A673 (cell line): ENCODE results near the gene NNMT. TPM values are rescaled to one million over a fixed set of nuclear protein-coding genes. Genes with fewer than 3 reads are reported as not detected.
A peak's percentile ranks its signal among the peaks of the same experiment; 100 is the strongest.

Experiments
- BruUV-seq: library from RNA; stranded (reverse); fragments of 400-500 nt; replicated peaks from 2 replicates; lab custom pipeline; 2021; lab: Mats Ljungman, UMichigan
- CTCF ChIA-PET: fragments of 300-600 bp; sonication (Branson Sonifier 250); formaldehyde crosslinking; loops from one replicate; lab custom pipeline; 2022; ENCODE audit warnings: antibody characterized with exemption; lab: Charles Lee
- POLR2A ChIA-PET: fragments of 300-600 bp; sonication (Branson Sonifier 250); formaldehyde crosslinking; loops from one replicate; lab custom pipeline; 2022; ENCODE audit warnings: antibody characterized with exemption; ENCODE audit not compliant: low non-redundant PET; lab: Charles Lee
- DNase-seq: peaks from one replicate; pipeline ENCODE4 v3.0.0-alpha.2; 2015; ENCODE audit warnings: low spot score
- H3K27ac ChIP-seq: fragments of 200-600 bp; sonication (generic); 2 replicates; pipeline ENCODE4 v1.5.1; 2016; ENCODE audit warnings: mixed run types, low read depth, mild to moderate bottlenecking, mixed read lengths, antibody characterized with exemption, low read length; ENCODE audit not compliant: poor library complexity, severe bottlenecking
- H3K27me3 ChIP-seq: fragments of 200-600 bp; sonication (generic); replicated peaks from 2 replicates; pipeline ENCODE4 v1.6.1; 2017; ENCODE audit warnings: mixed run types, low read depth, mild to moderate bottlenecking, mixed read lengths, antibody characterized with exemption, low read length; ENCODE audit not compliant: insufficient read depth, poor library complexity
- H3K36me3 ChIP-seq: fragments of 200-600 bp; sonication (generic); 2 replicates; pipeline ENCODE4 v1.6.1; 2016; ENCODE audit warnings: mixed run types, mild to moderate bottlenecking, mixed read lengths, antibody characterized with exemption, low read length; ENCODE audit not compliant: insufficient read depth, poor library complexity, severe bottlenecking
- H3K4me1 ChIP-seq: fragments of 200-600 bp; sonication (generic); 2 replicates; pipeline ENCODE4 v1.6.1; 2017; ENCODE audit warnings: mixed run types, mild to moderate bottlenecking, mixed read lengths, antibody characterized with exemption, low read length; ENCODE audit not compliant: insufficient read depth, poor library complexity, severe bottlenecking
- H3K4me3 ChIP-seq: fragments of 200-600 bp; sonication (generic); 2 replicates; pipeline ENCODE4 v1.5.1; 2016; ENCODE audit warnings: low read depth, mixed run types, mild to moderate bottlenecking, mixed read lengths, low read length; ENCODE audit not compliant: poor library complexity, severe bottlenecking
- H3K9me3 ChIP-seq: fragments of 200-600 bp; sonication (generic); 2 replicates; pipeline ENCODE4 v1.6.1; 2016; ENCODE audit warnings: mixed run types, low read depth, mild to moderate bottlenecking, mixed read lengths, antibody characterized with exemption, low read length; ENCODE audit not compliant: poor library complexity, severe bottlenecking
- EZH2 ChIP-seq: fragments of 200-600 bp; sonication (generic); IDR thresholded peaks from 2 replicates; pipeline ENCODE4 v1.6.1; 2017; ENCODE audit warnings: borderline replicate concordance, low read depth, mild to moderate bottlenecking, mixed read lengths, antibody characterized with exemption, low read length; ENCODE audit not compliant: poor library complexity, severe bottlenecking
- intact Hi-C: fragments of 100-400 bp; cut with micrococcal nuclease; formaldehyde crosslinking; loops from one replicate; pipeline ENCODE4 v1.10.0; 2022; ENCODE audit not compliant: unreplicated experiment
- total RNA-seq: library from RNA; stranded (reverse); gene quantifications from 2 replicates; pipeline ENCODE4 v1.2.3, GENCODE V29; 2021
- TF ChIP-seq, protein P1 (sequence below): fragments of 300-800, 200-600 bp; sonication (generic); conservative IDR thresholded peaks from 2 replicates; pipeline ENCODE4 v1.5.1; 2017; ENCODE audit warnings: low read depth, mild to moderate bottlenecking, antibody characterized with exemption, low read length, moderate library complexity, mixed read lengths

NNMT gene
- total RNA-seq, 1 experiment from 2014 or later: 0.64 TPM

GRCh38 chr11:114345575-114346222, 49.5 kb downstream of the NNMT start:
- CTCF ChIA-PET: interaction anchor here (1.6 kb wide), 1 partner anchor 31 kb away, joined by 3 read pairs; no protein-coding TSS in a partner anchor
- intact Hi-C loops: loop anchor here (10.0 kb wide), 1 partner anchor 239 kb away; no protein-coding TSS in a partner anchor

GRCh38 chr11:114346709-114347141, 50.5 kb downstream of the NNMT start:
- H3K27ac ChIP-seq: no peak overlapping the region
- TF ChIP-seq, protein P1, sequence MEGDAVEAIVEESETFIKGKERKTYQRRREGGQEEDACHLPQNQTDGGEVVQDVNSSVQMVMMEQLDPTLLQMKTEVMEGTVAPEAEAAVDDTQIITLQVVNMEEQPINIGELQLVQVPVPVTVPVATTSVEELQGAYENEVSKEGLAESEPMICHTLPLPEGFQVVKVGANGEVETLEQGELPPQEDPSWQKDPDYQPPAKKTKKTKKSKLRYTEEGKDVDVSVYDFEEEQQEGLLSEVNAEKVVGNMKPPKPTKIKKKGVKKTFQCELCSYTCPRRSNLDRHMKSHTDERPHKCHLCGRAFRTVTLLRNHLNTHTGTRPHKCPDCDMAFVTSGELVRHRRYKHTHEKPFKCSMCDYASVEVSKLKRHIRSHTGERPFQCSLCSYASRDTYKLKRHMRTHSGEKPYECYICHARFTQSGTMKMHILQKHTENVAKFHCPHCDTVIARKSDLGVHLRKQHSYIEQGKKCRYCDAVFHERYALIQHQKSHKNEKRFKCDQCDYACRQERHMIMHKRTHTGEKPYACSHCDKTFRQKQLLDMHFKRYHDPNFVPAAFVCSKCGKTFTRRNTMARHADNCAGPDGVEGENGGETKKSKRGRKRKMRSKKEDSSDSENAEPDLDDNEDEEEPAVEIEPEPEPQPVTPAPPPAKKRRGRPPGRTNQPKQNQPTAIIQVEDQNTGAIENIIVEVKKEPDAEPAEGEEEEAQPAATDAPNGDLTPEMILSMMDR: no peak
- no peak for TF ChIP-seq EZH2
- no peaks in the 10 kb centered on the region for H3K9me3 ChIP-seq
- intact Hi-C loops: loop anchor here (10.0 kb wide), 1 partner anchor 238 kb away; no protein-coding TSS in a partner anchor
- ChIA-PET POLR2A (no interaction called here), CTCF (interaction anchor here (1.6 kb wide), 1 partner anchor 29 kb away, joined by 3 read pairs; no protein-coding TSS in a partner anchor)
- H3K4me3 ChIP-seq: no peak overlapping the region
- no peaks in the 10 kb centered on the region for H3K27me3 ChIP-seq
- DNase-seq: peak; percentile 26
- BruUV-seq: no TSS peak
- H3K36me3 ChIP-seq: no peaks in the 10 kb centered on the region
- H3K4me1 ChIP-seq: no peaks in the 10 kb centered on the region

More at GRCh38 chr11:114345575-114346222, 49.5 kb downstream of the NNMT start:
- TF ChIP-seq, protein P1: no peak
- no peak for TF ChIP-seq EZH2
- Histone ChIP-seq H3K27ac (no peak overlapping the region), H3K9me3 (no peaks in the 10 kb centered on the region), H3K27me3 (no peaks in the 10 kb centered on the region), H3K4me1 (no peaks in the 10 kb centered on the region), H3K36me3 (no peaks in the 10 kb centered on the region), H3K4me3 (no peak overlapping the region)
- POLR2A ChIA-PET: no interaction called here
- no peak for DNase-seq
- no TSS peak for BruUV-seq

DNA sequence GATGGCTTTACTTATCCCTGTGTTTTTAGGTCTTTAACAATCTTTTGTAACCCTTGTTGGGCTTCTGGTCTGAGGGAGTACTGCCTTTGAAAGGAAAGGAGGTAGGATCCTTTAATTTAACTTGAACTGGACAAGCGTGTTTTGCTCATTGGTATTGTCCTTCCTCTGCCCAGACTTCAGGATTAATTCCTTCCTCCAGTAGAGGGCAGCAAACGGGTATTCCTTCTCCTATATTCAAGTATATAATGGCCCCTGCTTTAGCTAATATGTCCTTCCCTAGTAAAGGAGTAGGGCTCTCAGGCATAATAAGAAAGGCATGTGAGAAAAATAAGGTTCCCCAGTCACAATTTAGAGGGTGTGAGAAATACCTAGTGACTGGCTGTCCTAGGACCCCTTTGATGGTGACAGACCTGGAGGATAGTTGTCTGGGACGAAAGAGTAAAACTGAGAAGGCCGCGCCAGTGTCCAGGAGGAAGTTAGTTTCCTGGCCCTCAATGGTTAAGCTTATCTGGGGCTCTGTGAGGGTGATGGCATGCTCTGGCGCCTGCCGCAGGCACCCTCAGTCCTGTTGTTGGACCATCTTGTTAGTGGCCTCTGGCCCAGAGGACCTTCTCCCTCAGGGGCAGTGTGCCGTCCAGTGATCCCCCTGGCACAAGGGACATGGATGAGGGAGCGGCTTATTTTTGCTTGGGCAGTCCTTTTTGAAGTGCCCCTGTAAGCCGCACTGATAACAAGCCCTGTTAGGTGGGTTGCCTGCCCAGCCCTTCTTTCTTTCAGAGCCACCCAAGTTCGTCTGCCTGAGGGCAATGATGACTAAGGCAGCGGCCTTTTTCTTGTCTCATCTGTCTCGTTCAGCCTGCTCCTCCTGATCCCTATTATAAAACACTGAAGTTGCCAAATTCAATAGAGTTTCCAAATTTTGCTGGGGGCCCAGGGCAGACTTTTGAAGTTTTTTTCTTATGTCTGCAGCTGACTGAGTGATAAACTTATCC, 52.3 kb downstream of the NNMT start:
- Histone ChIP-seq H3K27ac (no peak overlapping the region), H3K9me3 (no peaks in the 10 kb centered on the region), H3K4me3 (no peak overlapping the region), H3K4me1 (no peaks in the 10 kb centered on the region), H3K27me3 (no peaks in the 10 kb centered on the region), H3K36me3 (no peaks in the 10 kb centered on the region)
- DNase-seq: peak; percentile 82
- no TSS peak for BruUV-seq
- CTCF ChIA-PET: no interaction called here
- POLR2A ChIA-PET: no interaction called here
- intact Hi-C loops: loop anchor here (10.0 kb wide), 1 partner anchor 236 kb away; no protein-coding TSS in a partner anchor
- TF ChIP-seq EZH2: no peak
- TF ChIP-seq, protein P1: peak; percentile 73
